ENCODE data around the gene OXNAD1. TPM values are rescaled to one million over a fixed set of nuclear protein-coding genes. Genes with fewer than 3 reads are reported as not detected.

OXNAD1 gene
- total RNA-seq, 5 donors from 2014 or later (not counting 1 experiment from before 2014, with no cell fraction given) = 78.5 to 218 (median 101) TPM

- Histone ChIP-seq H3K36me3 (ENCODE audit: control insufficient read depth in 2 of 2, extremely low read depth in 1 of 2, insufficient read depth in 1 of 2, low read length in 1 of 2) (no peaks in the 10 kb centered on the region), H3K27ac (ENCODE audit: low read length) (no peak overlapping the region), H3K9me3 (no peaks in the 10 kb centered on the region), H3K4me3 (ENCODE audit: control insufficient read depth in 1 of 2, extremely low read depth in 1 of 2, low read length in 1 of 2) (no peak overlapping the region), H3K4me1 (ENCODE audit: control insufficient read depth in 1 of 2, extremely low read depth in 1 of 2, insufficient read depth in 2 of 2, low read length in 2 of 2) (no peaks in the 10 kb centered on the region), H3K27me3 (replicated peaks in 1 of 2; ENCODE audit: control insufficient read depth in 2 of 2, extremely low read depth in 1 of 2, insufficient read depth in 2 of 2, low read length in 1 of 2) (no peaks in the 10 kb centered on the region)
- WGBS (ENCODE audit: insufficient coverage) = no CpG with 5 or more reads among the region's 1 CpG
- DNase-seq (no peak), ATAC-seq (replicated peaks in 1 of 4) (no peak)
- no peaks in the 10 kb centered on the region for H3K36me3 Mint-ChIP-seq
- H3K27ac Mint-ChIP-seq = no peak overlapping the region
- no peak overlapping the region for H3K4me3 Mint-ChIP-seq
- H3K4me1 Mint-ChIP-seq = peaks cover 0 to 2% (median 0%) of the 10 kb centered on the region in 3 donors
- peaks cover 0 to 6% (median 0%) of the 10 kb centered on the region in 3 donors for H3K9me3 Mint-ChIP-seq
- H3K27me3 Mint-ChIP-seq = peaks cover 0 to 3% of the 10 kb centered on the region in 2 donors
- ChIA-PET CTCF (no interaction called here), POLR2A (interaction anchor here in 1 of 2 donors (0.7 kb wide), 1 partner anchor 445 kb away, joined by 3 read pairs; no protein-coding TSS in a partner anchor)
Observed at GRCh38 chr3:16227566-16227965, 37.4 kb upstream of the OXNAD1 start.

- Histone ChIP-seq H3K36me3 (ENCODE audit: control insufficient read depth in 2 of 2, extremely low read depth in 1 of 2, insufficient read depth in 1 of 2, low read length in 1 of 2) (no peaks in the 10 kb centered on the region), H3K9me3 (no peaks in the 10 kb centered on the region), H3K27ac (ENCODE audit: low read length) (no peak overlapping the region), H3K4me3 (ENCODE audit: control insufficient read depth in 1 of 2, extremely low read depth in 1 of 2, low read length in 1 of 2) (no peak overlapping the region), H3K27me3 (replicated peaks in 1 of 2; ENCODE audit: control insufficient read depth in 2 of 2, extremely low read depth in 1 of 2, insufficient read depth in 2 of 2, low read length in 1 of 2) (no peaks in the 10 kb centered on the region), H3K4me1 (ENCODE audit: control insufficient read depth in 1 of 2, extremely low read depth in 1 of 2, insufficient read depth in 2 of 2, low read length in 2 of 2) (no peaks in the 10 kb centered on the region)
- DNase-seq (no peak), ATAC-seq (replicated peaks in 1 of 4) (no peak)
- ChIA-PET CTCF (no interaction called here), POLR2A (no interaction called here)
- Mint-ChIP-seq H3K4me1 (no peaks in the 10 kb centered on the region), H3K36me3 (no peaks in the 10 kb centered on the region), H3K27me3 (peaks cover 0 to 12% of the 10 kb centered on the region in 2 donors), H3K4me3 (no peak overlapping the region), H3K9me3 (peaks cover 0 to 6% (median 0%) of the 10 kb centered on the region in 3 donors), H3K27ac (no peak overlapping the region)
Observed at GRCh38 chr3:16229681-16230080, 35.3 kb upstream of the OXNAD1 start.

GRCh38 chr3:16231983-16232382 lies 33.0 kb upstream of the OXNAD1 start:
- Histone ChIP-seq H3K4me3 (ENCODE audit: control insufficient read depth in 1 of 2, extremely low read depth in 1 of 2, low read length in 1 of 2) (no peak overlapping the region), H3K36me3 (ENCODE audit: control insufficient read depth in 2 of 2, extremely low read depth in 1 of 2, insufficient read depth in 1 of 2, low read length in 1 of 2) (no peaks in the 10 kb centered on the region), H3K27me3 (replicated peaks in 1 of 2; ENCODE audit: control insufficient read depth in 2 of 2, extremely low read depth in 1 of 2, insufficient read depth in 2 of 2, low read length in 1 of 2) (no peaks in the 10 kb centered on the region), H3K4me1 (ENCODE audit: control insufficient read depth in 1 of 2, extremely low read depth in 1 of 2, insufficient read depth in 2 of 2, low read length in 2 of 2) (no peaks in the 10 kb centered on the region), H3K9me3 (no peaks in the 10 kb centered on the region), H3K27ac (ENCODE audit: low read length) (no peak overlapping the region)
- Mint-ChIP-seq H3K4me3 (no peak overlapping the region), H3K4me1 (no peaks in the 10 kb centered on the region), H3K27me3 (peaks cover 0 to 15% of the 10 kb centered on the region in 2 donors), H3K36me3 (no peaks in the 10 kb centered on the region), H3K9me3 (no peaks in the 10 kb centered on the region), H3K27ac (no peak overlapping the region)
- no peak for ATAC-seq (replicated peaks in 1 of 4)
- ChIA-PET CTCF (interaction anchor here in 1 of 2 donors (0.6 kb wide), 1 partner anchor 8 kb away, joined by 6 read pairs; no protein-coding TSS in a partner anchor), POLR2A (interaction anchor here in 1 of 2 donors (0.5 kb wide), 1 partner anchor 1057 kb away, joined by 3 read pairs; no protein-coding TSS in a partner anchor)
- no peak for DNase-seq
- no CpG with 5 or more reads among the region's 2 CpGs for WGBS (ENCODE audit: insufficient coverage)

GRCh38 chr3:16233806-16234205 lies 31.2 kb upstream of the OXNAD1 start:
- no peaks in the 10 kb centered on the region for H3K4me1 ChIP-seq (ENCODE audit: control insufficient read depth in 1 of 2, extremely low read depth in 1 of 2, insufficient read depth in 2 of 2, low read length in 2 of 2)
- POLR2A ChIA-PET = no interaction called here
- H3K4me3 Mint-ChIP-seq = no peak overlapping the region

GRCh38 chr3:16234281-16234680 lies 30.7 kb upstream of the OXNAD1 start:
- no CpG with 5 or more reads among the region's 2 CpGs for WGBS (ENCODE audit: insufficient coverage)
- ATAC-seq (replicated peaks in 1 of 4) = no peak
- CTCF ChIA-PET = interaction anchor here (0.6 to 0.8 kb wide), 2 partner anchors 713 to 1014 kb away, joined by 3 read pairs; no protein-coding TSS in a partner anchor

More at GRCh38 chr3:16233806-16234205, 31.2 kb upstream of the OXNAD1 start:
- ATAC-seq (replicated peaks in 1 of 4) (no peak), DNase-seq (no peak)
- Mint-ChIP-seq H3K4me1 (no peaks in the 10 kb centered on the region), H3K27ac (no peak overlapping the region), H3K27me3 (peaks cover 0 to 15% of the 10 kb centered on the region in 2 donors), H3K36me3 (no peaks in the 10 kb centered on the region), H3K9me3 (no peaks in the 10 kb centered on the region)
- Histone ChIP-seq H3K4me3 (ENCODE audit: control insufficient read depth in 1 of 2, extremely low read depth in 1 of 2, low read length in 1 of 2) (no peak overlapping the region), H3K27me3 (replicated peaks in 1 of 2; ENCODE audit: control insufficient read depth in 2 of 2, extremely low read depth in 1 of 2, insufficient read depth in 2 of 2, low read length in 1 of 2) (no peaks in the 10 kb centered on the region), H3K9me3 (no peaks in the 10 kb centered on the region), H3K36me3 (ENCODE audit: control insufficient read depth in 2 of 2, extremely low read depth in 1 of 2, insufficient read depth in 1 of 2, low read length in 1 of 2) (no peaks in the 10 kb centered on the region), H3K27ac (ENCODE audit: low read length) (no peak overlapping the region)
- WGBS (ENCODE audit: insufficient coverage) = 89% methylated on average over 1 of the region's 1 CpG
- CTCF ChIA-PET = interaction anchor here (0.6 to 0.8 kb wide), 2 partner anchors 714 to 1015 kb away, joined by 3 read pairs; no protein-coding TSS in a partner anchor

GRCh38 chr3:16236030-16236639 lies 28.9 kb upstream of the OXNAD1 start:
- peaks cover 0 to 2% (median 0%) of the 10 kb centered on the region in 3 donors for H3K4me1 Mint-ChIP-seq
- no peak for DNase-seq
- H3K36me3 Mint-ChIP-seq = no peaks in the 10 kb centered on the region
- no peak overlapping the region for H3K27ac Mint-ChIP-seq
- H3K27me3 ChIP-seq (replicated peaks in 1 of 2; ENCODE audit: control insufficient read depth in 2 of 2, extremely low read depth in 1 of 2, insufficient read depth in 2 of 2, low read length in 1 of 2) = no peaks in the 10 kb centered on the region
- no peak overlapping the region for H3K4me3 ChIP-seq (ENCODE audit: control insufficient read depth in 1 of 2, extremely low read depth in 1 of 2, low read length in 1 of 2)
- H3K9me3 Mint-ChIP-seq = no peaks in the 10 kb centered on the region
- H3K4me1 ChIP-seq (ENCODE audit: control insufficient read depth in 1 of 2, extremely low read depth in 1 of 2, insufficient read depth in 2 of 2, low read length in 2 of 2) = no peaks in the 10 kb centered on the region
- H3K27ac ChIP-seq (ENCODE audit: low read length) = no peak overlapping the region
- ChIA-PET POLR2A (no interaction called here), CTCF (no interaction called here)
- H3K36me3 ChIP-seq (ENCODE audit: control insufficient read depth in 2 of 2, extremely low read depth in 1 of 2, insufficient read depth in 1 of 2, low read length in 1 of 2) = no peaks in the 10 kb centered on the region
- peaks cover 0 to 15% of the 10 kb centered on the region in 2 donors for H3K27me3 Mint-ChIP-seq
- no peak overlapping the region for H3K4me3 Mint-ChIP-seq
- no peaks in the 10 kb centered on the region for H3K9me3 ChIP-seq
- WGBS (ENCODE audit: insufficient coverage) = 86% methylated on average over 1 of the region's 4 CpGs
- ATAC-seq (replicated peaks in 1 of 4) = no peak

More at GRCh38 chr3:16234281-16234680, 30.7 kb upstream of the OXNAD1 start:
- Histone ChIP-seq H3K4me1 (ENCODE audit: control insufficient read depth in 1 of 2, extremely low read depth in 1 of 2, insufficient read depth in 2 of 2, low read length in 2 of 2) (no peaks in the 10 kb centered on the region), H3K27me3 (replicated peaks in 1 of 2; ENCODE audit: control insufficient read depth in 2 of 2, extremely low read depth in 1 of 2, insufficient read depth in 2 of 2, low read length in 1 of 2) (no peaks in the 10 kb centered on the region), H3K27ac (ENCODE audit: low read length) (no peak overlapping the region), H3K4me3 (ENCODE audit: control insufficient read depth in 1 of 2, extremely low read depth in 1 of 2, low read length in 1 of 2) (no peak overlapping the region), H3K36me3 (ENCODE audit: control insufficient read depth in 2 of 2, extremely low read depth in 1 of 2, insufficient read depth in 1 of 2, low read length in 1 of 2) (no peaks in the 10 kb centered on the region), H3K9me3 (no peaks in the 10 kb centered on the region)
- H3K9me3 Mint-ChIP-seq = no peaks in the 10 kb centered on the region
- no peak for DNase-seq
- H3K27ac Mint-ChIP-seq = no peak overlapping the region
- no peak overlapping the region for H3K4me3 Mint-ChIP-seq
- POLR2A ChIA-PET = no interaction called here
- no peaks in the 10 kb centered on the region for H3K4me1 Mint-ChIP-seq
- no peaks in the 10 kb centered on the region for H3K36me3 Mint-ChIP-seq
- peaks cover 0 to 15% of the 10 kb centered on the region in 2 donors for H3K27me3 Mint-ChIP-seq

Measured in T-cell (primary cell).